Thyroid gland (tissue), 4 donors: ENCODE measurements around the gene SPACA5. TPM values are rescaled to one million over a fixed set of nuclear protein-coding genes. Genes with fewer than 3 reads are reported as not detected.

Experiments
- DNase-seq, 2 donors: peaks; one replicate each; pipeline ENCODE4 v3.0.0-alpha.2; 2019
- H3K27ac ChIP-seq, 3 donors: fragments of 200-600 bp; sonication (generic); 1 replicate in 2 of 3; 2 replicates in 1 of 3; pipeline ENCODE4 v1.5.1; 2016 to 2019; ENCODE audit warnings: mild to moderate bottlenecking in 1 of 3, moderate library complexity in 1 of 3
- H3K27me3 ChIP-seq: fragments of 200-600 bp; sonication (generic); one replicate; pipeline ENCODE4 v1.5.1; 2019
- H3K36me3 ChIP-seq, 2 donors: fragments of 200-600 bp; sonication (generic); one replicate each; pipeline ENCODE4 v1.5.1; 2016 to 2019
- H3K4me1 ChIP-seq, 2 donors: fragments of 200-600 bp; sonication (generic); one replicate each; pipeline ENCODE4 v1.5.1; 2017 to 2019
- H3K4me3 ChIP-seq, 3 donors: fragments of 200-600 bp; sonication (generic); replicated peaks in 1 of 3; 1 replicate in 2 of 3; 2 replicates in 1 of 3; pipeline ENCODE4 v1.5.1; 2016; ENCODE audit warnings: mild to moderate bottlenecking in 1 of 3
- H3K9me3 ChIP-seq: fragments of 200-600 bp; sonication (generic); one replicate; pipeline ENCODE4 v1.5.1; 2017
- CTCF ChIP-seq, 6 experiments: fragments of 200-600 bp in 3 of 6; fragments of 450-650 bp in 3 of 6; sonication (generic) in 3 of 6; IDR thresholded peaks; one replicate each; pipeline ENCODE4 v1.5.1; 2016 to 2019; ENCODE audit warnings: antibody characterized with exemption in 6 of 6, mild to moderate bottlenecking in 2 of 6, inconsistent platforms in 1 of 6, moderate library complexity in 1 of 6
- POLR2A ChIP-seq, 2 donors: fragments of 450-650 bp; IDR thresholded peaks; one replicate each; pipeline ENCODE4 v1.6.1; 2017; ENCODE audit warnings: antibody characterized with exemption in 2 of 2, mild to moderate bottlenecking in 2 of 2, moderate library complexity in 1 of 2
- WGBS, 2 donors: methylation state at CpG; one replicate each; pipeline ENCODE4 v1.1.5; 2017; 5-methylcytosine and 5-hydroxymethylcytosine counted together
- intact Hi-C: fragments of 100-400 bp; cut with DNase I; formaldehyde crosslinking; loops from one replicate; pipeline ENCODE4 v1.15.1; 2023
- total RNA-seq, 4 donors: library from RNA; depleted of rRNA; stranded (reverse); fragments of >200 nt; gene quantifications; one replicate each; pipeline ENCODE4 v1.2.3, GENCODE V29; 2016

SPACA5 gene
- total RNA-seq, 4 donors from 2014 or later, result not detected

GRCh38 chrX:47976254-47977151 lies 30.3 kb upstream of the SPACA5 start:
- Histone ChIP-seq H3K4me1 (no peaks in the 10 kb centered on the region), H3K4me3 (no peak overlapping the region), H3K36me3 (peaks cover 16 to 26% of the 10 kb centered on the region in 2 donors), H3K9me3 (no peaks in the 10 kb centered on the region), H3K27ac (no peak overlapping the region), H3K27me3 (no peaks in the 10 kb centered on the region)
- TF ChIP-seq CTCF (IDR thresholded peaks at IDR 0.05) (no peak), POLR2A (IDR thresholded peaks at IDR 0.05) (no peak)
- WGBS, 2 donors, result 96 to 98% methylated on average over 6 of the region's 6 CpGs
- intact Hi-C loops, result no loop called here
- DNase-seq, result no peak

- Histone ChIP-seq H3K4me1 (peaks cover 4 to 18% of the 10 kb centered on the region in 2 donors), H3K36me3 (no peaks in the 10 kb centered on the region), H3K27me3 (no peaks in the 10 kb centered on the region), H3K4me3 (no peak overlapping the region), H3K27ac (peak overlapping the region; percentile 38 to 73 (median 70)), H3K9me3 (no peaks in the 10 kb centered on the region)
- 71 to 74% methylated on average over 5 of the region's 5 CpGs for WGBS, 2 donors
- intact Hi-C loops, result no loop called here
- no peak for DNase-seq
- TF ChIP-seq POLR2A (IDR thresholded peaks at IDR 0.05), result no peak
- no peak for TF ChIP-seq CTCF (IDR thresholded peaks at IDR 0.05)
Measured at GRCh38 chrX:47991263-47992094, 15.3 kb upstream of the SPACA5 start.

GRCh38 chrX:47992095-47992380 lies 14.8 kb upstream of the SPACA5 start:
- Histone ChIP-seq H3K4me1 (peaks cover 4 to 18% of the 10 kb centered on the region in 2 donors), H3K36me3 (peaks cover 0 to 3% of the 10 kb centered on the region in 2 donors), H3K27me3 (no peaks in the 10 kb centered on the region), H3K27ac (peak overlapping the region; percentile 29 to 73 (median 61)), H3K4me3 (no peak overlapping the region), H3K9me3 (no peaks in the 10 kb centered on the region)
- peak; percentile 80 to 81 for DNase-seq
- whole genome bisulfite sequencing, 2 donors, result 40 to 45% methylated on average over 1 of the region's 1 CpG
- intact Hi-C loops, result no loop called here
- TF ChIP-seq CTCF (IDR thresholded peaks at IDR 0.05) (no peak), POLR2A (IDR thresholded peaks at IDR 0.05) (no peak)

- TF ChIP-seq POLR2A (IDR thresholded peaks at IDR 0.05) (no peak), CTCF (IDR thresholded peaks at IDR 0.05) (no peak)
- intact Hi-C loops, result no loop called here
- Histone ChIP-seq H3K4me3 (no peak overlapping the region), H3K4me1 (peaks cover 4 to 18% of the 10 kb centered on the region in 2 donors), H3K27me3 (no peaks in the 10 kb centered on the region), H3K36me3 (peaks cover 0 to 3% of the 10 kb centered on the region in 2 donors), H3K9me3 (no peaks in the 10 kb centered on the region), H3K27ac (peak overlapping the region; percentile 29 to 73 (median 61))
- no CpG with 5 or more reads among the region's 2 CpGs for WGBS, 2 donors
- peak in 1 of 2 donors; percentile 12 for DNase-seq
Measured at GRCh38 chrX:47992669-47993068, 14.1 kb upstream of the SPACA5 start.
